Renal pelvis (tissue), 4 donors: ENCODE data around the gene PSAT1. TPM values are rescaled to one million over a fixed set of nuclear protein-coding genes. Genes with fewer than 3 reads are reported as not detected.
A peak's percentile ranks its signal among the peaks of the same experiment; 100 is the strongest.

Experiments used
- DNase-seq: peaks from one replicate; pipeline ENCODE4 v3.0.0-alpha.2; 2013
- polyA plus RNA-seq, 3 donors: library from polyadenylated mRNA; unstranded; fragments of 120-200 nt; gene quantifications; one replicate each; pipeline ENCODE4 v1.2.1, GENCODE V29; 2013; ENCODE audit not compliant: insufficient read length in 3 of 3

Gene PSAT1
- polyA plus RNA-seq, 3 donors, result 71.1 to 73.4 (median 72.4) TPM

DNA sequence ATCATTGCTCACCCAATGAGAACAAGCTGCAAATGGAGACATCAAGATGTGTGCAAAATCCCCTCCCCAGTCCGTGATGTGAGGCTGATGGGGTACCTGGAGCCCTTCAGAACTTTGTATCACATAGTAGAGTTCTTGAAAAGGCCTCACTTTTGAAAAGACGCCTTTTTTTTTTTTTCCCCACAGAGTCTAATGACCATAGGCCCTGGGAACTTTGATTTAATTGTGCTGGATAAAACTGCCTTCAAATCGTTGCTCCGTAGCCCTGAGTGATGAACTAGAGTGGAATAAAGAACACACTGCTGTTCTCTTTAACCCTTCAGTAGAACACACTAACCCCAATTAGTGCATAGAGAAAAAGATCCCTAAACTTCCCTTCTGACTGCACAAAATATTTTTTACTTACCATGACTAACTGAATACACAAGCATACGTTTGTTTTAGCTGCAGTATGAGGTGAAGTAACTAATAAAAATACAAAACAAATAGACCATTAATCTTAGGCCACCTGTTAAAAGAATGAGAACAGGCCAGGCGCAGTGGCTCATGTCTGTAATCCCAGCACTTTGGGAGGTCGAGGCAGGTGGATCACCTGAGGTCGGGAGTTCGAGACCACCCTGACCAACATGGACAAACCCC, 15.1 kb downstream of the PSAT1 start:
- DNase-seq, result no peak

GRCh38 chr9:78314550-78314949, 17.6 kb downstream of the PSAT1 start:
- DNase-seq, result no peak

DNA sequence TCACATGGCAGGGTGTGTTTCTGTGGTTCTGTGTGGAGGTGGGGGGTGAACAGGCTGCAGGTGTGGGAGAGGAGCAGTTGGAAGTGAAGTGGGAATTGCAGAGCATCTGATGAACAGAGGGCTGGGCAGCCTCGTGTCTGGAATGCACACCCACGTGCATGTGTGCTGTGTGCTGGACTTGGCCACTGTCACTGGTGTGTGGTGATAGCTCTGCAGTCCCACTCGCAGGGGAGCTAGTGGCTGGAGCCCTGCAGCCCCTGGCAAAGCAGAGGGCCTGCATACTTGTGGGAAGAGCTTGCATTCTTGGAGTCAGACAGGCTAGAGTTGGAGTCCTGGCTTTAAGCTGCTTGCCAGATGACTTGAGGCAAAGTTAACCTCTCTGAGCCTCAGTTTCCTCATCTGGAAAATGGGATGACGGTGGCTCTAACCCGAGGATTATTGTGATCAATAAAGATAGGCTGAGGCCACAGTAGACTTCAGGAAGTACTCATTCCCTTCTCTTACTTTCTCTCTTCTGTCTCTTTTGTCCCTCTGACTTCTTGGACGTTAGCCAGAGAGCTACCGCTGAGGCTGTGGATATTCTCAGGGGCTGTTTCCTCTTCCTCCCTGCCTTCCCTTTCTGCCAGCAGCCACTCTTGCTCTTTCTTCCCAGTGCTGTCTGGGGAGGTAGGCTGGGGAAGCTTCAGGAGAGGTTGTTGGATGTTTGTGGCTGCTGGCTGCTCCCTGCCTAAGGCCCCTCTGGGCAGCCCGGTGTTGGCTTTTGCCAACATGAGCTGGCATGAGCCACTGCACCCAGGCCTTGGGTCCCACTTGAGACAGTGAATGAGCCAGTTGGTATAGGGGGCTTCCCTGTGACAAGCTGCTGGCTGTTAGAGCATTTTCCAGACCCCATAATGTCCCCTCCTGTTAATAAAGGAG, 18.3 kb downstream of the PSAT1 start:
- no peak for DNase-seq

- DNase-seq, result no peak
These were observed 19.4 kb downstream of the PSAT1 start for GRCh38 chr9:78316166-78316892.

DNA sequence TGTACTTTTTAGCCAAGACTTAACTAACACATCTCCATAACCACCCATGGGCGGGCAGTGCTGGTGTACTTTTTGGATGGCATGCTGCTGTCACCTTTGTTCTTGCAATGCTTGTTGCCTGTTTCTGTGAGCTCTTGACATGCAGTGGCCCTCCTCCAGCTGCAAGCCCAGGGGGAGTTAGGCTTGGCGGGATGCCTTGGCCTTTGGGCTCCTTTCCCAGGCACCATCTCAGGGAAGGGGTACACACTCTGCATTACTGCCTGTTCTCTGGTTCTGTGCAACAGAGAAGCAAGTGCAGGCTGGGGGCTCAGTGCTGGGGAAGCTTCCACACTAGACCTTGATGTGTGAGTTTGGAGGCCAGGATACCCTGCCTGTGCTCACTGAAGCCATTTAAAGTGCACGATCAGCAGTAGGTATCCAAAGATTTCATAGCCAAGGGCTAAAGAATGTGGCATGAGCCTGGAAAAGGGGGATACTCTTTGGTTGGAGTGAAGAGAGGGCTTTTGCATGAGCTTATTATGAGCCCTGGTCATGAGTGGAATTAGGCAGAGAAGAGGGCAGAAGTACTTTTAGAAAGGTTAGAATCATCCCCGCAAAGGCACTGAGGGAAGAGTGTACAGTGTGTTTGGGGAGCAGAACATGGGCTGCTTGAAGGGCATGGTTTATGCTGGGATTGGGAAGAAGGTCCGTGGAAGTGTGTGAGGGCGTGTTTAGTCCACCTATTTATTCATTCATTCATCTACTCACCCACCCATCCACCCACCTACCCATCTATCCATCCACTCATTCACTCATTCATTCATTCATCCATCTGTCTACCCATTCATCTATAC, 22.5 kb downstream of the PSAT1 start:
- no peak for DNase-seq

DNA sequence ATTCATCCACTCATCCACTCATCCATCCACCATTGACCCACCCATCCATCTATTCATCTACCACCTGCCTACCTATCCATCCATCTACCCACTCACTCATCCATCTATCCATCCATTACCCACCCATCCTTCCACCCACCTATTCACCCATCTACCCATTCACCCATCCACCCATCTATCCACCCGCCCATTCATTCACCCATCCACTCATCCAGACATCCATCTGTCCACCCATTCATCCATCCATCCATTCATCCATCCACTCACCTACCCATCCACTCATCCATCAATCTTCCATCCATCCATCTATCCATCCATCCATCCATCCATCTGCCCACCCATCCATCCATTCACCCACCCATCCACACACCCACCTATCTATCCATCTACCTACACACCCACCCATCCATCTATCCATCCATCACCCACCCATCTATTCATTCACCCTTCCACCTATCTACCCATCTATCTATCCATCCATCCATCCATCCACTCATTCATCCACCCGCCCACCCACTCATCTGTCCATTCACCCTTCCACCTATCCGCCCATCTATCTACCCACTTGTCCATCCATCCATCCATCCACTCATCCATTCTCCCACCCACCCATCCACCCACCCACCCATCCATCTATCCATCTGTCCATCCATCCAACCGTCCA, 23.2 kb downstream of the PSAT1 start:
- DNase-seq, result no peak

GRCh38 chr9:78320875-78321496, 24.1 kb downstream of the PSAT1 start:
- DNase-seq, result no peak

DNA sequence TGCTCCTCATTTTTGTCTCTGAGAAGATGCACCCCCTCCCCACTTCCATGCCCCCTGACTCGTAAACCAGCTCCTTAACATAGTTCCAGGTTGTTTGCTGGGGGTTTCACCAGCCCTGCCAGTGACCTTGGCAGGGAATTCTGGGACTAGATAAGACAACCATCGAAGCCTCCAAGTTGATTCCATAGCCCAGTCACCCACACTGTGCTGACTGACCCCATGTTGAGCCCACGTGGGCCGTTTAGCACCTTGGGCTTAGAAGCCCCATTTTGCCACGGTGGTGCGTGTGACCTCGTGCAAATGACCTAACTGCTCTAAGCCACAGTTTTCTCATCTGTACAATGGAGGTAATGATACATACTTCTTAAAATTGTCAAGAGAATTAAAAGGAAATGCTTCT, 24.6 kb downstream of the PSAT1 start:
- no peak for DNase-seq

DNA sequence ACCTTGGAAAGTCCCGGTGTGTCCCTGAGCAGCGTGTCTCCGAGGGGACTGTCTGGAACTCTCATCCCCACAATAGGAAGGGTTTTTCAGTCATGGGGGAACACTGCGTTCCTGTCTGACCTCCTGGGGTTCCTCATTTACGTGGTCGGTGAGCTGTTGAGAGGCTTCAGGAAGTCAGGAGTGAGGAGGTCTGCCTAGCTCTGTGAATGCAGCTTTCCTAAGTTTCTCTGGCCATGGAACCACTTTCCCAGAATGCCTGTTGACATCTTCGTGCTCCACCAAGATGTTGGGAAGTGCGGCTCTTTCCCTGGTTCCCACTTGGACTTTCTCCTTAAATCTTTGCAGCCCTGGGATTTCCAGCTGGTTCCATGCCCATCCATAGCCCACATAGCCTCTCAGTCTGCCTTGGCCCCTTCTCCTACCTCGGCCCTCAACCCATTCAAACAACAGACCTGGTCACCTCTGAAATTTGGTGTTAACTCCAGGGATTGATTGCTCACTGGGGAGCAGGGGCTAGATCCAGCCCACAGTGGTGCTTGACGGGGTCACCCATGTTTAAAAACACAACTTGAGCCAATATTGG, 27.2 kb downstream of the PSAT1 start:
- no peak for DNase-seq

- no peak for DNase-seq
These were observed 27.8 kb downstream of the PSAT1 start for GRCh38 chr9:78324682-78325081.

DNA sequence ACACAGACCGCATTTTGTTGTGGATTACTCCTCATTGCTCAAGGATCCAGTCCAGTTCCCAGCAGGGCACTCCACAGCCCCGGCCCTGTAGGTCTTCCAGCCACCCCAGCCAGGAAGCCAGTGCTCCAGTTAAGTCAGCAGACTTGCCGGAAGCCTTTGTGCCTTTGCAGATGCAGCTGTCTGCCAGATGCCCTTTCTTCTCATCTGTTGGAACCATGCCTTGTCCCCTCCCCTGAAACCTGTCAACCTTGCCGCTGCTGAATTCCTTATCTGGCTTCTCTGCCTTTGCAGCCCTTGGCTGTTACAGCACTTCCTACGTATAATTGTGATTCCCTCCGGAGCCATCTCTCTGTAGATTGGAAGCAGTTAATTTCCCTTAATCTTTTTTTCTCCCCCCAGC, 28.4 kb downstream of the PSAT1 start:
- DNase-seq, result peak; percentile 4

GRCh38 chr9:78325846-78326360, 29.0 kb downstream of the PSAT1 start:
- DNase-seq, result no peak

DNA sequence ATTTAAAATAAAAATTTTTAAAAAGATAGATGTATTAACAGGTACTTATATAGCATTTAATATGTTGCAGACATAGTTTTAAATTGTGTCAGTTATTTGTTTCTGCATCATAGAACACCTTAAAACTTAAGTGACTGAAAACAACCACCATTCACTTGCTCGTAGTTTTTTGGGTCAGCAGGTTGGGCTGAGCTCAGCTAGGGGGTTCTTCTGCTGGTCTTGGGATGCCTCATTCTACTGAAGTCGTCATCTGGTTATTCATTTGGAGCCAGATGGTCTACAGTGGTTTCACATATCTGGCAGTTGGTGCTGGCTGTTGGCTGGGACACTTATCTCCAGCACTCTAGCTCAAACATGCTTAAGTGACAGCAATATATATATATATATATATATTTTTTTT, 29.6 kb downstream of the PSAT1 start:
- DNase-seq, result no peak

DNA sequence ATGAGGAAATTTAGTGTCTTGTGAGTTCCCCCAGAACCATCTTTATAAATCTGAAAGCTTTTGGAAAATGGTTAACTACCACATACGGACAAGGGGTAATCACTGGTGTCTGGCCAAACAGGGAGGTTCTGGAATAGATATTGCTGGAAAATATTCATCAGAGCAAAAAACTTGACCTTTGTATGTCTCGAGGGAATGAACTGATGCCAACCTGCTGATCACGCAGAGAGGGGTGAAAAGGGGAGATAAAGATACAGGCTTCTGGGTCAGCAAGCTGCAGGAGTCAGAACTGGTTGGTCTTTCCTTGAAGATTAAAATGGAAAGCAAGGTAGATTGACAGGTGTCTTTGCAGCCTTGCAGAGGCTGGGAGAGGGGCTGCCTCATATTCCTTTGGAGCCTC, 35.5 kb downstream of the PSAT1 start:
- DNase-seq, result no peak

GRCh38 chr9:78348848-78349247, 51.9 kb downstream of the PSAT1 start:
- DNase-seq, result no peak

GRCh38 chr9:78351816-78352215, 54.9 kb downstream of the PSAT1 start:
- no peak for DNase-seq

- no peak for DNase-seq
These were observed 57.5 kb downstream of the PSAT1 start for GRCh38 chr9:78354324-78354973.

DNA sequence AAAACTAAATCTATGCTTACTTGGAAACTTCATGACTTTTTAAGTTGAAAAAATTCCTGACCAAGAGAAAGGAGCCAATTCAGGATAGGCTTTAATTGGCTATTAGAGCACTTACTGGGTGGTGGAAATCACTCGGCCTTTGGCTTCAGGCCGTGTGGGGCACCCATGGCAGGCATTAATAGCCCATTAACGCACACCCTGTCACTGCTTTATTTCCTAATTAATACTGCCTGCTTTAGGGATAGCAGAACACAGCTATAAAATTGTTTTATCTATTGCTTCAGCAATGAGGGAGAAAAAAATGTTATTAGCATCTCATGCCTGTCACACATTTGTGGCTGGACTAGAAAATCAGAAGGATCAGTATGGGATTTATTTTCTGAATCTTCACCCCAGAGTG, 58.1 kb downstream of the PSAT1 start:
- DNase-seq, result no peak

DNA sequence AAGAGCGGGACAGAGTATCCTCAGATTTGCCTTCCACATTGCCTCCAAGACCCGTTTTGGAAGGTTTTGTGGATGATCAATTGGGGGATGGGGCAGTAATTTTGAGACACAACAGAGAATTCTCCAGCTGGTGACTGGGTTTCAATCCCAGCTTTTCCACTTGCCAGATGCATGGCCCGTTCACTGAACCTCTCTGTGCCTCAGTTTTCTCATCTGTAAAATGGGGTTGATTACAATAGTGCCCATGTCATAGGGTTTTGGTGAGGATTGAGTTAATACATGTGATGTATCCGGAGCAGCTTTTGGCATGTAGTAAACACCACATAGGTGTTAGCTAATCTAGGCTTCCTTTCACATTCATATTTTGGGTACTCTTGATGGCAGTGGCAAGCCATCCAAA, 59.7 kb downstream of the PSAT1 start:
- no peak for DNase-seq
